ENCODE results near the gene LAMA2. TPM values are rescaled to one million over a fixed set of nuclear protein-coding genes. Genes with fewer than 3 reads are reported as not detected.

The LAMA2 gene
- total and polyA plus RNA-seq, 2 donors (not counting 1 experiment from before 2014, with no cell fraction given): 19.5 to 67.5 TPM

DNA sequence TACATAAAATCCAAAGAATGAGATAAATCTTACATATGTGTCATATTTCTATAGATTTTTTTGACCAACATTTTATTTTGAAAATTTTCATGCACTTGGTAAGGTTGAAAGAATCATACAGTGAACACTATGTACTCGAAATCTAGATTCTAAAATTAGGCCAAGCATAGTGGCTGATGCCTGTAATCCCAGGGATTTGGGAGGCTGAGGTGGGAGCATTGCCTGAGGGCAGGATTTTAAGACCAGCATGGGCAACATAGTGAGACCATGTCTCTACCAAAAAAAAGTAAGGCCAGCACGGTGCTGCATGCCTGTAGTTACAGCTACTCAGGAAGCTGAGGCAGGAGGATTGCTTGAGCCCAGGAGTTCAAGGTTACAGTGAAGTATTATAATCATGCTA lies 158.6 kb downstream of the LAMA2 start:
- no peak overlapping the region for H3K27ac ChIP-seq (ENCODE audit: insufficient read depth, low read length)
- no peaks in the 10 kb centered on the region for H3K27me3 ChIP-seq (ENCODE audit: control insufficient read depth, insufficient read depth, low read length)
- no peak overlapping the region for H2AFZ ChIP-seq (ENCODE audit: low read length)
- DNase-seq (ENCODE audit: low read depth in 2 of 2): no peak
- H3K4me1 ChIP-seq (ENCODE audit: control insufficient read depth, extremely low read depth, insufficient read depth, low read length): no peaks in the 10 kb centered on the region
- TF ChIP-seq, protein P1, sequence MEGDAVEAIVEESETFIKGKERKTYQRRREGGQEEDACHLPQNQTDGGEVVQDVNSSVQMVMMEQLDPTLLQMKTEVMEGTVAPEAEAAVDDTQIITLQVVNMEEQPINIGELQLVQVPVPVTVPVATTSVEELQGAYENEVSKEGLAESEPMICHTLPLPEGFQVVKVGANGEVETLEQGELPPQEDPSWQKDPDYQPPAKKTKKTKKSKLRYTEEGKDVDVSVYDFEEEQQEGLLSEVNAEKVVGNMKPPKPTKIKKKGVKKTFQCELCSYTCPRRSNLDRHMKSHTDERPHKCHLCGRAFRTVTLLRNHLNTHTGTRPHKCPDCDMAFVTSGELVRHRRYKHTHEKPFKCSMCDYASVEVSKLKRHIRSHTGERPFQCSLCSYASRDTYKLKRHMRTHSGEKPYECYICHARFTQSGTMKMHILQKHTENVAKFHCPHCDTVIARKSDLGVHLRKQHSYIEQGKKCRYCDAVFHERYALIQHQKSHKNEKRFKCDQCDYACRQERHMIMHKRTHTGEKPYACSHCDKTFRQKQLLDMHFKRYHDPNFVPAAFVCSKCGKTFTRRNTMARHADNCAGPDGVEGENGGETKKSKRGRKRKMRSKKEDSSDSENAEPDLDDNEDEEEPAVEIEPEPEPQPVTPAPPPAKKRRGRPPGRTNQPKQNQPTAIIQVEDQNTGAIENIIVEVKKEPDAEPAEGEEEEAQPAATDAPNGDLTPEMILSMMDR (conservative IDR thresholded peaks at IDR 0.05 in 1 of 2, IDR thresholded peaks at IDR 0.05 in 1 of 2; ENCODE audit: low read depth in 1 of 2, low read length in 2 of 2): no peak
- no peak for TF ChIP-seq EZH2 (IDR thresholded peaks at IDR 0.05; ENCODE audit: low read length, missing control alignments)
- H4K20me1 ChIP-seq (ENCODE audit: control insufficient read depth, extremely low read depth, insufficient read depth, low read length): no peaks in the 10 kb centered on the region
- no peaks in the 10 kb centered on the region for H3K79me2 ChIP-seq (ENCODE audit: control insufficient read depth, insufficient read depth, low read length)
- no peak overlapping the region for H3K4me2 ChIP-seq (ENCODE audit: extremely low read depth, insufficient read depth, low read length)
- H3K9ac ChIP-seq (ENCODE audit: insufficient read depth, low read length): no peak overlapping the region
- H3K9me3 ChIP-seq (ENCODE audit: control insufficient read depth, insufficient read depth, low read depth, low read length): no peaks in the 10 kb centered on the region
- no peak overlapping the region for H3K4me3 ChIP-seq (replicated peaks in 1 of 4; ENCODE audit: control extremely low read depth in 1 of 4, insufficient read depth in 1 of 4, low read depth in 3 of 4, low read length in 4 of 4)
- no peaks in the 10 kb centered on the region for H3K36me3 ChIP-seq (ENCODE audit: control insufficient read depth, insufficient read depth, low read length)

DNA sequence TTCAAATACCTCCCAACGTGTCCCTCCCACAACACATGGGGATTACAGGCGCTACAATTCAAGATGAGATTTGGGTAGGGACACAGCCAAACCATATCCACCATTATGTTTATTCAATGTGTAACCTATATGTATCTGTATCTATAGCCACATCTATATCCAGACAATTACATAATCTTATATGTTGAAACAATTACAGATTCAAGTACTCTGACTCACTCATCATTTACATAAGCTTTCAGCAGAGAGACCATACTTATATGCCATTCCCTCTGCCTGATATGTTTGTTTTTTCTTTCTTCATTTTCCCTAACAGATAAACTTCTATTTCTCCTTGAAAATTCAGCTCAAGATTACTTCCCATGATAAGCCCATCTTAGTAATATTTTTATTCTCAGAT lies 163.6 kb downstream of the LAMA2 start:
- Histone ChIP-seq H3K9me3 (ENCODE audit: control insufficient read depth, insufficient read depth, low read depth, low read length) (no peaks in the 10 kb centered on the region), H3K4me1 (ENCODE audit: control insufficient read depth, extremely low read depth, insufficient read depth, low read length) (no peaks in the 10 kb centered on the region), H3K79me2 (ENCODE audit: control insufficient read depth, insufficient read depth, low read length) (no peaks in the 10 kb centered on the region), H3K4me3 (replicated peaks in 1 of 4; ENCODE audit: control extremely low read depth in 1 of 4, insufficient read depth in 1 of 4, low read depth in 3 of 4, low read length in 4 of 4) (no peak overlapping the region), H2AFZ (ENCODE audit: low read length) (no peak overlapping the region), H3K27ac (ENCODE audit: insufficient read depth, low read length) (no peak overlapping the region), H3K36me3 (ENCODE audit: control insufficient read depth, insufficient read depth, low read length) (no peaks in the 10 kb centered on the region), H3K9ac (ENCODE audit: insufficient read depth, low read length) (no peak overlapping the region), H3K27me3 (ENCODE audit: control insufficient read depth, insufficient read depth, low read length) (no peaks in the 10 kb centered on the region), H4K20me1 (ENCODE audit: control insufficient read depth, extremely low read depth, insufficient read depth, low read length) (no peaks in the 10 kb centered on the region), H3K4me2 (ENCODE audit: extremely low read depth, insufficient read depth, low read length) (no peak overlapping the region)
- TF ChIP-seq, protein P1 (conservative IDR thresholded peaks at IDR 0.05 in 1 of 2, IDR thresholded peaks at IDR 0.05 in 1 of 2; ENCODE audit: low read depth in 1 of 2, low read length in 2 of 2): no peak
- no peak for TF ChIP-seq EZH2 (IDR thresholded peaks at IDR 0.05; ENCODE audit: low read length, missing control alignments)
- DNase-seq (ENCODE audit: low read depth in 2 of 2): no peak

DNA sequence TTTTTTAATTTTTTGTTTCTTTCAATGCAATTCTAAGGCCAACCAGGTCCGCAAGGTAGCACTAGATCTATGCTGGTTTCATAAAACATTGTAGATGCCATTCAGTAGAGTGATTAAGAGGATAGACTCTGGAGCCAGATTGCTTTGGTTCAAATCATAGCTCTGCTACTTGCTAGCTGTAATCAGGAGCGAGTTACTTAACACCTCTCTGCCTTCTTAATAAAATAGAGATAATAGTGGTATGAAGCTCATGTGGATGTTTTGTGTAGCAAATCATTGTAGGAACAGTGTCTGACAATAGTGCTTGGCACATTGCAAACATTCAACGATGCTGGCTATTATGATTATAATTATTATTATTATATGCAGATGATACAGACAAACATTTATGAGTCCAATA lies 164.9 kb downstream of the LAMA2 start:
- DNase-seq (ENCODE audit: low read depth in 2 of 2): no peak
- Histone ChIP-seq H3K79me2 (ENCODE audit: control insufficient read depth, insufficient read depth, low read length) (no peaks in the 10 kb centered on the region), H3K9me3 (ENCODE audit: control insufficient read depth, insufficient read depth, low read depth, low read length) (no peaks in the 10 kb centered on the region), H2AFZ (ENCODE audit: low read length) (no peak overlapping the region), H3K4me1 (ENCODE audit: control insufficient read depth, extremely low read depth, insufficient read depth, low read length) (no peaks in the 10 kb centered on the region), H3K36me3 (ENCODE audit: control insufficient read depth, insufficient read depth, low read length) (no peaks in the 10 kb centered on the region), H3K9ac (ENCODE audit: insufficient read depth, low read length) (no peak overlapping the region), H3K4me3 (replicated peaks in 1 of 4; ENCODE audit: control extremely low read depth in 1 of 4, insufficient read depth in 1 of 4, low read depth in 3 of 4, low read length in 4 of 4) (no peak overlapping the region), H3K27ac (ENCODE audit: insufficient read depth, low read length) (no peak overlapping the region), H3K27me3 (ENCODE audit: control insufficient read depth, insufficient read depth, low read length) (no peaks in the 10 kb centered on the region), H3K4me2 (ENCODE audit: extremely low read depth, insufficient read depth, low read length) (no peak overlapping the region), H4K20me1 (ENCODE audit: control insufficient read depth, extremely low read depth, insufficient read depth, low read length) (no peaks in the 10 kb centered on the region)
- TF ChIP-seq, protein P1 (conservative IDR thresholded peaks at IDR 0.05 in 1 of 2, IDR thresholded peaks at IDR 0.05 in 1 of 2; ENCODE audit: low read depth in 1 of 2, low read length in 2 of 2): no peak
- no peak for TF ChIP-seq EZH2 (IDR thresholded peaks at IDR 0.05; ENCODE audit: low read length, missing control alignments)

Data from fibroblast of lung (primary cell).